Suprapubic skin (tissue), 4 donors: ENCODE results near the gene CTPS1. TPM values are rescaled to one million over a fixed set of nuclear protein-coding genes. Genes with fewer than 3 reads are reported as not detected.
A peak's percentile ranks its signal among the peaks of the same experiment; 100 is the strongest.

Experiments
- DNase-seq, 2 donors: peaks; one replicate each; pipeline ENCODE4 v3.0.0-alpha.2; 2019; ENCODE audit warnings: low spot score in 2 of 2
- H3K27ac ChIP-seq: fragments of 200-600 bp; sonication (generic); one replicate; pipeline ENCODE4 v1.5.1; 2019
- H3K27me3 ChIP-seq: fragments of 200-600 bp; sonication (generic); one replicate; pipeline ENCODE4 v1.5.1; 2019
- H3K36me3 ChIP-seq: fragments of 200-600 bp; sonication (generic); one replicate; pipeline ENCODE4 v1.5.1; 2019
- H3K4me1 ChIP-seq: fragments of 200-600 bp; sonication (generic); one replicate; pipeline ENCODE4 v1.5.1; 2019
- H3K4me3 ChIP-seq: fragments of 200-600 bp; sonication (generic); one replicate; pipeline ENCODE4 v1.5.1; 2019; ENCODE audit warnings: mild to moderate bottlenecking
- H3K9me3 ChIP-seq: fragments of 200-600 bp; sonication (generic); one replicate; pipeline ENCODE4 v1.5.1; 2019
- EP300 ChIP-seq: sonication (generic); formaldehyde crosslinking; IDR thresholded peaks from one replicate; pipeline ENCODE4 v1.6.1; 2017; ENCODE audit warnings: antibody characterized with exemption
- POLR2A ChIP-seq, 2 donors: fragments of 450-650 bp; IDR thresholded peaks; one replicate each; pipeline ENCODE4 v1.6.1; 2017; ENCODE audit warnings: antibody characterized with exemption in 2 of 2, mild to moderate bottlenecking in 2 of 2, moderate library complexity in 2 of 2
- POLR2AphosphoS5 ChIP-seq, 3 donors: sonication (generic); formaldehyde crosslinking; IDR thresholded peaks; one replicate each; pipeline ENCODE4 v1.6.1; 2017; ENCODE audit warnings: antibody characterized with exemption in 3 of 3
- WGBS: methylation state at CpG from one replicate; pipeline ENCODE4 v1.1.5; 2018; 5-methylcytosine and 5-hydroxymethylcytosine counted together
- total RNA-seq, 4 donors: library from RNA; depleted of rRNA; stranded (reverse); fragments of >200 nt; gene quantifications; one replicate each; pipeline ENCODE4 v1.1.0, GENCODE V29; 2016
- TF ChIP-seq, protein P1 (sequence below), 2 donors: fragments of 200-600 bp in 1 of 2; fragments of 450-650 bp in 1 of 2; sonication (generic) in 1 of 2; IDR thresholded peaks; one replicate each; pipeline ENCODE4 v1.5.1; 2016 to 2019; ENCODE audit warnings: antibody characterized with exemption in 2 of 2, mild to moderate bottlenecking in 1 of 2, moderate library complexity in 1 of 2

Gene CTPS1
- total RNA-seq, 4 donors from 2014 or later = 15.9 to 23.6 (median 20.0) TPM

DNA sequence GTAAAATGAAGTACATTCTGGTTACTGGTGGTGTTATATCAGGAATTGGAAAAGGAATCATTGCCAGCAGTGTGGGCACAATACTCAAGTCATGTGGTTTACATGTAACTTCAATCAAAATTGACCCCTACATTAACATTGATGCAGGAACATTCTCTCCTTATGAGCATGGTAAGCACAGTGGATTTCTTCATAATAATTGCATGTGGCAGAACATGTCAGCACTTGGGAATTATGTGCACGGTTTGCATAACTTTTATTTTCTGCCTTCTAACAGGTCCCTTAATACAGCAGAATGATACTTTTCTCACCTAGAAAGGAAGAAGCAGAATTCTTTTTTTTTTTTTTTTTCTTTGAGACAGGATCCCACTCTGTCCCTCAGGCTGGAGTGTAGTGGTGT lies 3.8 kb downstream of the CTPS1 start:
- TF ChIP-seq EP300 (no peak), POLR2AphosphoS5 (IDR thresholded peaks at IDR 0.05) (no peak)
- TF ChIP-seq, protein P1, sequence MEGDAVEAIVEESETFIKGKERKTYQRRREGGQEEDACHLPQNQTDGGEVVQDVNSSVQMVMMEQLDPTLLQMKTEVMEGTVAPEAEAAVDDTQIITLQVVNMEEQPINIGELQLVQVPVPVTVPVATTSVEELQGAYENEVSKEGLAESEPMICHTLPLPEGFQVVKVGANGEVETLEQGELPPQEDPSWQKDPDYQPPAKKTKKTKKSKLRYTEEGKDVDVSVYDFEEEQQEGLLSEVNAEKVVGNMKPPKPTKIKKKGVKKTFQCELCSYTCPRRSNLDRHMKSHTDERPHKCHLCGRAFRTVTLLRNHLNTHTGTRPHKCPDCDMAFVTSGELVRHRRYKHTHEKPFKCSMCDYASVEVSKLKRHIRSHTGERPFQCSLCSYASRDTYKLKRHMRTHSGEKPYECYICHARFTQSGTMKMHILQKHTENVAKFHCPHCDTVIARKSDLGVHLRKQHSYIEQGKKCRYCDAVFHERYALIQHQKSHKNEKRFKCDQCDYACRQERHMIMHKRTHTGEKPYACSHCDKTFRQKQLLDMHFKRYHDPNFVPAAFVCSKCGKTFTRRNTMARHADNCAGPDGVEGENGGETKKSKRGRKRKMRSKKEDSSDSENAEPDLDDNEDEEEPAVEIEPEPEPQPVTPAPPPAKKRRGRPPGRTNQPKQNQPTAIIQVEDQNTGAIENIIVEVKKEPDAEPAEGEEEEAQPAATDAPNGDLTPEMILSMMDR (IDR thresholded peaks at IDR 0.05) = no peak
- no peak for DNase-seq
- no peaks in the 10 kb centered on the region for H3K9me3 ChIP-seq
- peaks cover 47% of the 10 kb centered on the region for H3K4me1 ChIP-seq
- H3K4me3 ChIP-seq = no peak overlapping the region
- no peaks in the 10 kb centered on the region for H3K27me3 ChIP-seq
- peak overlapping the region; percentile 60 for H3K27ac ChIP-seq
- WGBS = 58% methylated on average over 1 of the region's 1 CpG
- H3K36me3 ChIP-seq = peaks cover 39% of the 10 kb centered on the region

DNA sequence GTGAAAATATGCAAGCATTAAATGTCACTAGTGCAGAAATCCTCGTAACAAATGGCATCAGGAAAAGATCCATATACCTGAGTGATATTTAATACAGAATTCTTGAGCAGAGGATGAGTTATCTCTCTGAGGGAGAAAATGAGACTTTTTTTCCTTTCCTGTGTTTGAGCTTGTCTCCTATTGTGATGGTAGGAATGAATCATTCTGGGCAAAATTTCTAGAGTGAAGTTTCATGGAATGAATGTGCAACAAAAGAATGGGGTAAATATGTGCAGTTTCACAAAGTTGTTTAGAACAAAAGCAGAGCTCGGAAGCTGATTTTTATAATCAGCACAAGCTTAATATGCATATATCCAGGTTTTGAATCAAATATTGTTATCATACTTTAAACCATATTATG lies 4.6 kb downstream of the CTPS1 start:
- DNase-seq = no peak
- Histone ChIP-seq H3K27me3 (no peaks in the 10 kb centered on the region), H3K4me1 (peaks cover 45% of the 10 kb centered on the region), H3K4me3 (no peak overlapping the region), H3K9me3 (no peaks in the 10 kb centered on the region), H3K27ac (no peak overlapping the region), H3K36me3 (peaks cover 47% of the 10 kb centered on the region)
- TF ChIP-seq POLR2AphosphoS5 (IDR thresholded peaks at IDR 0.05) (no peak), EP300 (no peak), POLR2A (IDR thresholded peaks at IDR 0.05) (no peak)
- TF ChIP-seq, protein P1 (IDR thresholded peaks at IDR 0.05) = no peak
- WGBS = 79% methylated on average over 2 of the region's 2 CpGs

DNA sequence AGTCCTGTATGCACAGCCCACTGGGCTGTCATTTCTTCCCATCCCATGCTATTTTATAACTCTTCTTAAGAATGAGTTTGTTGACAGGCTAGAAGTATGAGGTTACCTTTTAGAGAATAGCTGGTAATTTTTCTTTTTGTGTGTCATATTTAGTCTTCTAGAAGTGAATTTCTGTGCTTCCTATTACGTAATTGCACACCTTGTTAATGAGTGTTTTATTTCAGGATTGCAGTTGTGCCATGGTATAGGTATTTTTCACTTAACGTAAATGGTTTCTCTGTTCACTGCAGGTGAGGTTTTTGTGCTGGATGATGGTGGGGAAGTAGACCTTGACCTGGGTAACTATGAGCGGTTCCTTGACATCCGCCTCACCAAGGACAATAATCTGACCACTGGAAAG lies 5.0 kb downstream of the CTPS1 start:
- no peak overlapping the region for H3K27ac ChIP-seq
- 93% methylated on average over 4 of the region's 4 CpGs for whole genome bisulfite sequencing
- H3K4me1 ChIP-seq = peaks cover 41% of the 10 kb centered on the region
- TF ChIP-seq POLR2A (IDR thresholded peaks at IDR 0.05) = no peak
- no peak for TF ChIP-seq EP300
- TF ChIP-seq, protein P1 (IDR thresholded peaks at IDR 0.05) = no peak
- no peak for TF ChIP-seq POLR2AphosphoS5 (IDR thresholded peaks at IDR 0.05)
- no peaks in the 10 kb centered on the region for H3K9me3 ChIP-seq
- H3K4me3 ChIP-seq = no peak overlapping the region
- H3K36me3 ChIP-seq = peaks cover 52% of the 10 kb centered on the region
- no peak for DNase-seq
- no peaks in the 10 kb centered on the region for H3K27me3 ChIP-seq

DNA sequence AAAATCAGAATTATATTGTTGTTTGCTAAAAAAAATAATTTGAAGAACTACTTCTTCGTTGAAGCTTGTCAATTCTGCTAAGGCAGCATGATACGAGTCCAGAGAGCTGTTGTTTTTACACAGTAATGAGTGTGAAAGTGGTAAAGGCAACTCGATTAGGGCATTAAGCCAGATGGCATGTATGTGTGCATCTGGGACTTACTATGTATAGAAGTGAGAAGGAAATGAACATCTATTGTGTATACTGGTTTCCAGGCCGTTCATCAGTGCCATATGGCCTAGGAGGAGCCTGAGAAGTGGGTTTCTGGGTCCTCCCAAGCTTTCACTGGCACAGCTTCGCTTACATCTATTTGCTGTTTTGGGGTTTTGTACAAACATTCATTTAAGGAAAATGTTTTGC lies 5.7 kb downstream of the CTPS1 start:
- H3K4me1 ChIP-seq = peaks cover 39% of the 10 kb centered on the region
- no peak overlapping the region for H3K4me3 ChIP-seq
- H3K27me3 ChIP-seq = no peaks in the 10 kb centered on the region
- 77% methylated on average over 5 of the region's 5 CpGs for WGBS
- DNase-seq = no peak
- no peaks in the 10 kb centered on the region for H3K9me3 ChIP-seq
- no peak overlapping the region for H3K27ac ChIP-seq
- peaks cover 58% of the 10 kb centered on the region for H3K36me3 ChIP-seq
- TF ChIP-seq EP300 (no peak), POLR2AphosphoS5 (IDR thresholded peaks at IDR 0.05) (no peak)

DNA sequence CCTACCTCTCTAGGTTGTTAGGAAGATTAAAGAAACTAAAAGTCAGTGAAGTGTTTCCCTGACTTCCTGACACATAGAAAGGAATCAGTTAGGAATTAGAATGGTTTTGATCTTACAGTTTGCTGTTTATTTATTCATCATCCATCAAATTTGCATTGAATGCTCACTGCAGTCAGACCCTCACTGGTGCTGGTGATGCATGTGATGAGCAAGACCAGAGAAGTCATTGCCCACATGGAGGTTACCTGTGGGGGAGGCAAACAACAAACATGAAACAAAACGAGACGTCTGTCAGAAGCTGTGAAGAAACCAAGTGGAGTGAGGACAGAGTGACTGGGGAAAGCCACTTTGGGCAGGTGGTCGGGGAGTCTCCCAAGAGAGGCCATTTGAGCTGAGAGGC lies 6.4 kb downstream of the CTPS1 start:
- TF ChIP-seq POLR2AphosphoS5 (IDR thresholded peaks at IDR 0.05) = no peak
- TF ChIP-seq, protein P1 (IDR thresholded peaks at IDR 0.05) = no peak
- TF ChIP-seq EP300 = no peak
- TF ChIP-seq POLR2A (IDR thresholded peaks at IDR 0.05) = no peak
- 83% methylated on average over 3 of the region's 3 CpGs for WGBS
- no peak for DNase-seq
- H3K27me3 ChIP-seq = no peaks in the 10 kb centered on the region
- no peak overlapping the region for H3K4me3 ChIP-seq
- H3K36me3 ChIP-seq = peaks cover 64% of the 10 kb centered on the region
- H3K9me3 ChIP-seq = no peaks in the 10 kb centered on the region
- peaks cover 32% of the 10 kb centered on the region for H3K4me1 ChIP-seq
- no peak overlapping the region for H3K27ac ChIP-seq

DNA sequence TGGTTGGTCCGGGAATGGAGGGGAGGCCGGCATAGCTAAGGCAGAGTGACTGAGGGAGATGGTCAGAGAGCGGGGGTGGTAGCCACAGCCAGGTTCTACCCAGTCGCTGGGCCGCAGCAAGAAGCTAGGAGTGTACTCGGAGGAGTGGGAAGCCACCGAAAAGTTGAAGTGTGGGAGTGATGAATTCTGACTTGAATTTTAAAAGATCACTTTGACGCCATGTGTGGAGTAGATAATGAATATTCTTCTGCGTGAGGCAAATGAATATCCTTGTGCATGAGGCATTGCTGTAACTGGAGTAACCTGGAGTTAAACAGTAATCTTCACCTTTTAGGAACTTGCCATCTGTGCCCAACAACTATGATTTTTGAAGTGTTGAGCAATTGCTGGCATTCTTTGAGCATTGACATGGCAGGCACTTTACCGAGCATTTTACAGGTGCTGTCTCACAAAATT lies 6.9 kb downstream of the CTPS1 start:
- 92% methylated on average over 10 of the region's 10 CpGs for WGBS
- Histone ChIP-seq H3K9me3 (no peaks in the 10 kb centered on the region), H3K27me3 (no peaks in the 10 kb centered on the region), H3K27ac (no peak overlapping the region), H3K4me1 (peaks cover 27% of the 10 kb centered on the region), H3K36me3 (peaks cover 67% of the 10 kb centered on the region), H3K4me3 (no peak overlapping the region)
- DNase-seq = no peak
- no peak for TF ChIP-seq POLR2A (IDR thresholded peaks at IDR 0.05)
- TF ChIP-seq POLR2AphosphoS5 (IDR thresholded peaks at IDR 0.05) = no peak
- TF ChIP-seq EP300 = no peak
- TF ChIP-seq, protein P1 (IDR thresholded peaks at IDR 0.05) = no peak
